ENCODE measurements around the gene FBLN1. TPM values are rescaled to one million over a fixed set of nuclear protein-coding genes. Genes with fewer than 3 reads are reported as not detected.

Gene FBLN1
- total and polyA plus RNA-seq, 2 donors (not counting 3 experiments of a cell fraction or from before 2014, with no cell fraction given): 1.2 to 4.0 TPM

DNA sequence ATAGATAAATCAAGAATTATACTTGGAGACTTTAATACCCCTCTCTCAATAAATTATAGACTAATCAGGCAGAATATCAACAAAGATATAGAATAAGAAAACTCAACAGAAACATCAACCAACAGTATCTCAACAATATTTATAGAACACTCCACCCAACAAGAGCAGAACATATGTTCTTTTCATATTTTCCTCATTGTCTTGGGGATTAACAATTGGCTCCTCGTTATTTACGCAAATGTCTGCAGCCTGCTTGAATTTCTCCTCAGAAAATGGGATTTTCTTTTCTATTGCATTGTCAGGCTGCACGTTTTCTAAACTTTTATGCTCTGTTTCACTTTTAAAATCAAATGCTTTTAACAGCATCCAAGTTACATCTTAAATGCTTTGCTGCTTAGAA, 37.0 kb upstream of the FBLN1 start:
- no peak overlapping the region for H3K4me2 ChIP-seq (ENCODE audit: insufficient read depth, low read length)
- no TSS peak for BruUV-seq (replicated peaks)
- no peaks in the 10 kb centered on the region for H3K79me2 ChIP-seq (ENCODE audit: control insufficient read depth, insufficient read depth, low read length)
- no peaks in the 10 kb centered on the region for H3K4me1 ChIP-seq (ENCODE audit: control insufficient read depth, extremely low read depth, insufficient read depth, low read length)
- no peaks in the 10 kb centered on the region for H3K36me3 ChIP-seq (ENCODE audit: control insufficient read depth in 2 of 2, extremely low read depth in 1 of 2, insufficient read depth in 2 of 2, low read length in 2 of 2)
- no peaks in the 10 kb centered on the region for H3K27me3 ChIP-seq (ENCODE audit: control insufficient read depth in 2 of 2, insufficient read depth in 2 of 2, low read length in 2 of 2)
- no peak overlapping the region for H2AFZ ChIP-seq (ENCODE audit: low read depth, low read length)
- dilution Hi-C loops (cut with MboI; ENCODE audit: extremely low pct_ligation_motif_present, low sequenced_read_pairs) (no loop called here), intact Hi-C loops (cut with micrococcal nuclease) (no loop called here)
- ChIA-PET POLR2A (no interaction called here), CTCF (no interaction called here)
- FAIRE-seq (no peak), DNase-seq (ENCODE audit: low read depth, low spot score) (no peak)
- H3K4me3 ChIP-seq (replicated peaks in 1 of 3; ENCODE audit: insufficient read depth in 1 of 3, low read depth in 1 of 3, low read length in 3 of 3): no peak overlapping the region
- TF ChIP-seq, protein P1, sequence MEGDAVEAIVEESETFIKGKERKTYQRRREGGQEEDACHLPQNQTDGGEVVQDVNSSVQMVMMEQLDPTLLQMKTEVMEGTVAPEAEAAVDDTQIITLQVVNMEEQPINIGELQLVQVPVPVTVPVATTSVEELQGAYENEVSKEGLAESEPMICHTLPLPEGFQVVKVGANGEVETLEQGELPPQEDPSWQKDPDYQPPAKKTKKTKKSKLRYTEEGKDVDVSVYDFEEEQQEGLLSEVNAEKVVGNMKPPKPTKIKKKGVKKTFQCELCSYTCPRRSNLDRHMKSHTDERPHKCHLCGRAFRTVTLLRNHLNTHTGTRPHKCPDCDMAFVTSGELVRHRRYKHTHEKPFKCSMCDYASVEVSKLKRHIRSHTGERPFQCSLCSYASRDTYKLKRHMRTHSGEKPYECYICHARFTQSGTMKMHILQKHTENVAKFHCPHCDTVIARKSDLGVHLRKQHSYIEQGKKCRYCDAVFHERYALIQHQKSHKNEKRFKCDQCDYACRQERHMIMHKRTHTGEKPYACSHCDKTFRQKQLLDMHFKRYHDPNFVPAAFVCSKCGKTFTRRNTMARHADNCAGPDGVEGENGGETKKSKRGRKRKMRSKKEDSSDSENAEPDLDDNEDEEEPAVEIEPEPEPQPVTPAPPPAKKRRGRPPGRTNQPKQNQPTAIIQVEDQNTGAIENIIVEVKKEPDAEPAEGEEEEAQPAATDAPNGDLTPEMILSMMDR (IDR thresholded peaks at IDR 0.05; ENCODE audit: extremely low read depth in 1 of 2, insufficient read depth in 1 of 2, low read depth in 1 of 2, low read length in 2 of 2): no peak
- TF ChIP-seq, protein P2, sequence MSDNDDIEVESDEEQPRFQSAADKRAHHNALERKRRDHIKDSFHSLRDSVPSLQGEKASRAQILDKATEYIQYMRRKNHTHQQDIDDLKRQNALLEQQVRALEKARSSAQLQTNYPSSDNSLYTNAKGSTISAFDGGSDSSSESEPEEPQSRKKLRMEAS (IDR thresholded peaks at IDR 0.05; ENCODE audit: insufficient read depth, insufficient read length): no peak
- TF ChIP-seq EZH2 (IDR thresholded peaks at IDR 0.05; ENCODE audit: borderline replicate concordance, low read depth, low read length, severe bottlenecking): no peak
- no peak for TF ChIP-seq POLR2AphosphoS5 (IDR thresholded peaks at IDR 0.05; ENCODE audit: insufficient read depth, low read depth, low read length)
- no peak for TF ChIP-seq POLR2A (IDR thresholded peaks at IDR 0.05; ENCODE audit: low read depth, low read length)
- TF ChIP-seq GATA2 (IDR thresholded peaks at IDR 0.05; ENCODE audit: insufficient read depth, insufficient read length, low read depth, low read length): no peak
- TF ChIP-seq MYC (IDR thresholded peaks at IDR 0.05; ENCODE audit: low read depth, low read length): no peak
- TF ChIP-seq FOS (IDR thresholded peaks at IDR 0.05; ENCODE audit: borderline replicate concordance, insufficient read depth, low read length): no peak
- no peak for TF ChIP-seq JUN (IDR thresholded peaks at IDR 0.05; ENCODE audit: borderline replicate concordance, insufficient read depth, insufficient read length, low read depth)
- no peak overlapping the region for H3K9ac ChIP-seq (replicated peaks; ENCODE audit: extremely low read depth, insufficient read depth, low read length)
- no peaks in the 10 kb centered on the region for H3K9me1 ChIP-seq (replicated peaks; ENCODE audit: control insufficient read depth, extremely low read depth, insufficient read depth, low read length)
- no peaks in the 10 kb centered on the region for H4K20me1 ChIP-seq (replicated peaks; ENCODE audit: control insufficient read depth, extremely low read depth, insufficient read depth, low read length)
- H3K9me3 ChIP-seq (replicated peaks; ENCODE audit: control insufficient read depth, insufficient read depth, low read length): no peaks in the 10 kb centered on the region
- no peak overlapping the region for H3K27ac ChIP-seq (ENCODE audit: insufficient read depth, low read depth, low read length)

Data from endothelial cell of umbilical vein (primary cell).